Natural killer cell (primary cell): ENCODE data around the gene KCNB1. TPM values are rescaled to one million over a fixed set of nuclear protein-coding genes. Genes with fewer than 3 reads are reported as not detected.

ENCODE experiments used
- ATAC-seq, 3 donors: fragments of 150-1000 bp in 2 of 3; fragments of 200-7000 bp in 1 of 3; cut with Tn5 transposase; 1 replicate in 1 of 3; 2 replicates in 2 of 3; pipeline ENCODE4 v1.10.0; 2021; ENCODE audit warnings: mild to moderate bottlenecking in 2 of 3, moderate library complexity in 2 of 3
- DNase-seq, 2 donors: peaks; one replicate each; pipeline versions ENCODE4 v3.0.0 to v3.0.0-alpha.2; 2013 to 2021; ENCODE audit warnings: mixed read lengths in 1 of 2
- H3K27ac ChIP-seq: one replicate; pipeline ENCODE4 v1.5.1; 2013; ENCODE audit warnings: mild to moderate bottlenecking, low read length
- H3K27me3 ChIP-seq: one replicate; pipeline ENCODE4 v1.6.1; 2013; ENCODE audit warnings: low read length; ENCODE audit not compliant: control insufficient read depth, insufficient read depth
- H3K36me3 ChIP-seq: one replicate; pipeline ENCODE4 v1.6.1; 2013; ENCODE audit warnings: low read length; ENCODE audit not compliant: control insufficient read depth, insufficient read depth
- H3K4me1 ChIP-seq: one replicate; pipeline ENCODE4 v1.6.1; 2013; ENCODE audit warnings: low read length; ENCODE audit not compliant: control insufficient read depth, insufficient read depth
- H3K4me3 ChIP-seq: one replicate; pipeline ENCODE4 v1.5.1; 2013; ENCODE audit warnings: low read length
- H3K9me3 ChIP-seq: one replicate; pipeline ENCODE4 v1.6.1; 2013; ENCODE audit warnings: low read length; ENCODE audit not compliant: control insufficient read depth, insufficient read depth
- H3K27ac Mint-ChIP-seq, 2 donors: one replicate each; pipeline ENCODE4 v1.8.0; 2022; ENCODE audit warnings: mild to moderate bottlenecking in 2 of 2, mixed read lengths in 2 of 2, moderate library complexity in 1 of 2
- H3K27me3 Mint-ChIP-seq, 2 donors: one replicate each; pipeline ENCODE4 v1.8.0; 2022; ENCODE audit warnings: low read depth in 2 of 2, mixed read lengths in 2 of 2
- H3K36me3 Mint-ChIP-seq: one replicate; pipeline ENCODE4 v1.8.0; 2022; ENCODE audit warnings: mixed read lengths
- H3K4me1 Mint-ChIP-seq, 2 donors: one replicate each; pipeline ENCODE4 v1.8.0; 2022; ENCODE audit warnings: mixed read lengths in 2 of 2
- H3K4me3 Mint-ChIP-seq: one replicate; pipeline ENCODE4 v1.8.0; 2022; ENCODE audit warnings: mild to moderate bottlenecking, moderate library complexity, mixed read lengths
- H3K9me3 Mint-ChIP-seq, 2 donors: one replicate each; pipeline ENCODE4 v1.8.0; 2022; ENCODE audit warnings: mixed read lengths in 2 of 2
- WGBS: methylation state at CpG from one replicate; pipeline ENCODE4 v1.1.7; 2013; ENCODE audit warnings: missing lambda C conversion rate; ENCODE audit not compliant: insufficient coverage; 5-methylcytosine and 5-hydroxymethylcytosine counted together
- intact Hi-C: fragments of 100-400 bp; cut with micrococcal nuclease; formaldehyde crosslinking; loops from one replicate; pipeline ENCODE4 v1.14.2; 2022
- total RNA-seq, 4 donors: library from RNA; stranded (reverse); fragments of 120-200 nt in 1 of 4; gene quantifications; one replicate each; pipeline versions ENCODE4 v1.2.3 to v1.2.4, GENCODE V29; 2013 to 2022
- TF ChIP-seq, protein P1 (sequence below): fragments of 200-600 bp; IDR thresholded peaks from one replicate; pipeline ENCODE4 v1.8.0; 2022; ENCODE audit warnings: antibody characterized with exemption

KCNB1 gene
- total RNA-seq: under 1 TPM in 1 of 3 donors, not detected in 2; 0.09 TPM
- not detected for total RNA-seq (2013)

DNA sequence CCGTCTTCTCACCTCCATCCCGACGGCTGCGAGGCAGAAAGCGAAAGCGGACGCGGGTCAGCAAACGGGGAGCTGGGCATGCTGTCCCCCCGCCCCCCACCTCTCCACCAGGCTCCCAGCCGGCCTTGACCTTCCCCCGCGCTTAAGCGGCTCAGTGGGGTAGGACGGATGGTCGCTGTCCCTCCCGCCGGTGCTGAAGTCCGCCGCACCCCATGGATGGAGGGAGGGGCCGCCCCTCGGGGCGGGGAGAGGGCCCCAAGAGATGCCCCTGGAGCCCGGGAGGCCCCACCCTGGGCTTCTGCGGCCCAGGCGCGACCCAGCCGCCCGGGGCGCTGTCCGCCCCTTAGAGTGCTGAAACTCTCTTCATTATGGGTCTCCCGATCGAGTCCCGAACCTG is at the start of gene KCNB1:
TSS of gene KCNB1 (minus strand) at position 48 of the 397 bp plus-strand sequence. CDS start 188 bp downstream, outside the sequence.
- TF ChIP-seq, protein P1, sequence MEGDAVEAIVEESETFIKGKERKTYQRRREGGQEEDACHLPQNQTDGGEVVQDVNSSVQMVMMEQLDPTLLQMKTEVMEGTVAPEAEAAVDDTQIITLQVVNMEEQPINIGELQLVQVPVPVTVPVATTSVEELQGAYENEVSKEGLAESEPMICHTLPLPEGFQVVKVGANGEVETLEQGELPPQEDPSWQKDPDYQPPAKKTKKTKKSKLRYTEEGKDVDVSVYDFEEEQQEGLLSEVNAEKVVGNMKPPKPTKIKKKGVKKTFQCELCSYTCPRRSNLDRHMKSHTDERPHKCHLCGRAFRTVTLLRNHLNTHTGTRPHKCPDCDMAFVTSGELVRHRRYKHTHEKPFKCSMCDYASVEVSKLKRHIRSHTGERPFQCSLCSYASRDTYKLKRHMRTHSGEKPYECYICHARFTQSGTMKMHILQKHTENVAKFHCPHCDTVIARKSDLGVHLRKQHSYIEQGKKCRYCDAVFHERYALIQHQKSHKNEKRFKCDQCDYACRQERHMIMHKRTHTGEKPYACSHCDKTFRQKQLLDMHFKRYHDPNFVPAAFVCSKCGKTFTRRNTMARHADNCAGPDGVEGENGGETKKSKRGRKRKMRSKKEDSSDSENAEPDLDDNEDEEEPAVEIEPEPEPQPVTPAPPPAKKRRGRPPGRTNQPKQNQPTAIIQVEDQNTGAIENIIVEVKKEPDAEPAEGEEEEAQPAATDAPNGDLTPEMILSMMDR: no peak
- Mint-ChIP-seq H3K27me3 (peaks cover 48 to 54% of the 10 kb centered on the region in 2 donors), H3K9me3 (peaks cover 0 to 3% of the 10 kb centered on the region in 2 donors), H3K4me3 (peak within 1 kb of the TSS; percentile 56), H3K36me3 (no peaks in the 10 kb centered on the region), H3K27ac (no peak within 1 kb of the TSS), H3K4me1 (peaks cover 13 to 15% of the 10 kb centered on the region in 2 donors)
- peaks cover 3% of the 10 kb centered on the region for H3K9me3 ChIP-seq
- no peaks in the 10 kb centered on the region for H3K36me3 ChIP-seq
- peaks cover 17% of the 10 kb centered on the region for H3K4me1 ChIP-seq
- intact Hi-C loops: no loop called here
- DNase-seq (peak; percentile 54 to 59), ATAC-seq (peak; percentile 64 to 90 (median 79))
- WGBS: 3% methylated on average over 34 of the region's 34 CpGs
- no peak within 1 kb of the TSS for H3K27ac ChIP-seq
- no peak within 1 kb of the TSS for H3K4me3 ChIP-seq
- peaks cover 34% of the 10 kb centered on the region for H3K27me3 ChIP-seq

DNA sequence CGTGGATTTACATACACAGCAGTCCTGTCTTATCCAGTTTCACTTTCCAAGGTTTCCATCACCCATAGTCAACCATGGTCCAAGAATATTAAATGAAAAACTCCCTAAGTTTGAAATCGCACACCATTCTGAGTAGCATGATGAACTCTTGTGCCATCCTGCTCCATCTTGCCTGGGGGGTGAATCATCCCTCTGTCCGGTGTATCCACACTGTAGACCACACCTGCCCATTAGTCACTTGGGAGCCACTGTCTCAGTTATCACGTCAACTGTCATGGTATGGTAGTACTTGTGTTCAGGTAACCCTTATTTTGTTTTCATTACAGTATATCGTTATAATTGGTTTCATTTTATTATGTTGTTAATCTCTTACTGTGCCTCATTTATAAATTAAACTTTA is 47.0 kb upstream of the KCNB1 start:
- Mint-ChIP-seq H3K4me3 (no peak overlapping the region), H3K27ac (no peak overlapping the region), H3K27me3 (peaks cover 0 to 3% of the 10 kb centered on the region in 2 donors), H3K36me3 (no peaks in the 10 kb centered on the region), H3K9me3 (no peaks in the 10 kb centered on the region), H3K4me1 (peaks cover 3 to 4% of the 10 kb centered on the region in 2 donors)
- no peaks in the 10 kb centered on the region for H3K36me3 ChIP-seq
- WGBS: 84% methylated on average over 4 of the region's 5 CpGs
- H3K9me3 ChIP-seq: no peaks in the 10 kb centered on the region
- H3K27me3 ChIP-seq: no peaks in the 10 kb centered on the region
- ATAC-seq (no peak), DNase-seq (no peak)
- peaks cover 4% of the 10 kb centered on the region for H3K4me1 ChIP-seq
- no peak overlapping the region for H3K27ac ChIP-seq
- intact Hi-C loops: no loop called here
- TF ChIP-seq, protein P1: no peak
- no peak overlapping the region for H3K4me3 ChIP-seq

DNA sequence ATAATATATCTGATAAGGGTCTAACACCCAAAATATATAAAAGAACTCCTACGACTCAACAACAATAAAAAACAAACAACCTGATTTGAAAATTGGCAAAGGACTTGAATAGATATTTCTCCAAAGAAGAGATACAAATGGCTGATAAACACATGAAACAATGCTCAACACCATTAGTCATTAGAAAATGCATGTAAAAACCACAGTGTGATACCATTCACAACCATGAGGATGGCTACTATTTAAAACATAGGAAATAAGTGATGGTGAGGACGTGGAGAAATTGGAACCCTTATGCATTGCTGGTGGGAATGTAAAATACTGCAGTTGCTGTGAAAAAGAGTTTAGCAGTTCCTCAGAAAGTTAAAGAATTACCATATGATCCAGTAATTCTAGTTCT is 44.1 kb upstream of the KCNB1 start:
- TF ChIP-seq, protein P1: no peak
- H3K4me3 Mint-ChIP-seq: no peak overlapping the region
- Histone ChIP-seq H3K9me3 (no peaks in the 10 kb centered on the region), H3K4me3 (no peak overlapping the region), H3K27ac (no peak overlapping the region), H3K27me3 (no peaks in the 10 kb centered on the region), H3K4me1 (no peaks in the 10 kb centered on the region), H3K36me3 (no peaks in the 10 kb centered on the region)
- intact Hi-C loops: no loop called here
- H3K27me3 Mint-ChIP-seq: peaks cover 16 to 19% of the 10 kb centered on the region in 2 donors
- whole genome bisulfite sequencing: 55% methylated on average over 1 of the region's 2 CpGs
- H3K27ac Mint-ChIP-seq: no peak overlapping the region
- H3K36me3 Mint-ChIP-seq: no peaks in the 10 kb centered on the region
- ATAC-seq: no peak
- DNase-seq: no peak
- no peaks in the 10 kb centered on the region for H3K4me1 Mint-ChIP-seq
- H3K9me3 Mint-ChIP-seq: no peaks in the 10 kb centered on the region

DNA sequence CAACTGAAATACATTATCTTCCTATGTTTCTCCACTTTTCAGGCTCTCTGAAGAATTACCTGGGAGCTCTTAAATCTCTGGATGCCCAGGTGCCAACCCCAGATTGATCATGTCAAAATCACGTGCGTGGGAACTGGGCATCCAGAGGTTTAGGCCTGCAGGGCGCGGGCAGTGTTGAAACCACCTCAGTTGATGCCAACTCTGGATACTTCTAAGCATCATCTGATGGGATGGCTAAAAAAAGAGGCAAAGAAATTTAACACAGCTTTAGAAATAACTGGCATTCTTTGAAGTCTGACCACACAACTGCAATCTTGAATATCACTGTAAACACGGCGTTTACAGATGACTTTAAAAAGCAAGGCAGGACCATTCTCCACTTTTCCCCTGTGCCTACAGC is 43.6 kb upstream of the KCNB1 start:
- Mint-ChIP-seq H3K4me3 (no peak overlapping the region), H3K27ac (no peak overlapping the region), H3K9me3 (no peaks in the 10 kb centered on the region), H3K36me3 (no peaks in the 10 kb centered on the region), H3K4me1 (no peaks in the 10 kb centered on the region), H3K27me3 (peaks cover 21 to 22% of the 10 kb centered on the region in 2 donors)
- no peak for ATAC-seq
- WGBS: 95% methylated on average over 6 of the region's 6 CpGs
- Histone ChIP-seq H3K36me3 (no peaks in the 10 kb centered on the region), H3K27me3 (no peaks in the 10 kb centered on the region), H3K4me3 (no peak overlapping the region), H3K9me3 (no peaks in the 10 kb centered on the region), H3K27ac (no peak overlapping the region), H3K4me1 (no peaks in the 10 kb centered on the region)
- no peak for DNase-seq
- intact Hi-C loops: no loop called here
- TF ChIP-seq, protein P1: no peak
